ENCODE results near the gene UBTD2. TPM values are rescaled to one million over a fixed set of nuclear protein-coding genes. Genes with fewer than 3 reads are reported as not detected.

Gene UBTD2
- total and polyA plus RNA-seq, 2 experiments from 2014 or later, result 23.9 to 26.2 TPM

GRCh38 chr5:172280929-172281328 lies 2.6 kb downstream of the UBTD2 start:
- Histone ChIP-seq H3K4me3 (peak overlapping the region; percentile 89), H3K27ac (no peak overlapping the region), H3K4me1 (ENCODE audit: low read depth) (peaks cover 11% of the 10 kb centered on the region), H3K27me3 (no peaks in the 10 kb centered on the region), H3K36me3 (no peaks in the 10 kb centered on the region), H3K9me3 (ENCODE audit: low read depth) (no peaks in the 10 kb centered on the region)
- no peak for TF ChIP-seq CTCF (IDR thresholded peaks at IDR 0.05; ENCODE audit: low read depth, low read length)
- no peak for DNase-seq (ENCODE audit: low read depth in 1 of 2, low spot score in 1 of 2)

- H3K27me3 ChIP-seq, result no peaks in the 10 kb centered on the region
- H3K36me3 ChIP-seq, result no peaks in the 10 kb centered on the region
- H3K4me1 ChIP-seq (ENCODE audit: low read depth), result peaks cover 11% of the 10 kb centered on the region
- no peak for DNase-seq (ENCODE audit: low read depth in 1 of 2, low spot score in 1 of 2)
- no peak overlapping the region for H3K4me3 ChIP-seq
- H3K27ac ChIP-seq, result no peak overlapping the region
- no peak for TF ChIP-seq CTCF (IDR thresholded peaks at IDR 0.05; ENCODE audit: low read depth, low read length)
- H3K9me3 ChIP-seq (ENCODE audit: low read depth), result no peaks in the 10 kb centered on the region
Observed at GRCh38 chr5:172280317-172280716, 3.2 kb downstream of the UBTD2 start.

- H3K4me1 ChIP-seq (ENCODE audit: low read depth), result peaks cover 11% of the 10 kb centered on the region
- no peak overlapping the region for H3K27ac ChIP-seq
- no peaks in the 10 kb centered on the region for H3K9me3 ChIP-seq (ENCODE audit: low read depth)
- no peak overlapping the region for H3K4me3 ChIP-seq
- TF ChIP-seq CTCF (IDR thresholded peaks at IDR 0.05; ENCODE audit: low read depth, low read length), result no peak
- no peak for DNase-seq (ENCODE audit: low read depth in 1 of 2, low spot score in 1 of 2)
- H3K36me3 ChIP-seq, result no peaks in the 10 kb centered on the region
- H3K27me3 ChIP-seq, result no peaks in the 10 kb centered on the region
Observed at GRCh38 chr5:172278356-172278755, 5.2 kb downstream of the UBTD2 start.

GRCh38 chr5:172276214-172276613 lies 7.3 kb downstream of the UBTD2 start:
- H3K36me3 ChIP-seq, result no peaks in the 10 kb centered on the region
- no peaks in the 10 kb centered on the region for H3K9me3 ChIP-seq (ENCODE audit: low read depth)
- H3K27ac ChIP-seq, result no peak overlapping the region
- no peaks in the 10 kb centered on the region for H3K27me3 ChIP-seq
- TF ChIP-seq CTCF (IDR thresholded peaks at IDR 0.05; ENCODE audit: low read depth, low read length), result no peak
- peaks cover under 1% of the 10 kb centered on the region for H3K4me1 ChIP-seq (ENCODE audit: low read depth)
- DNase-seq (ENCODE audit: low read depth in 1 of 2, low spot score in 1 of 2), result peak in 1 of 2 donors; percentile 25
- H3K4me3 ChIP-seq, result no peak overlapping the region

GRCh38 chr5:172274951-172275753 lies 8.4 kb downstream of the UBTD2 start:
- no peaks in the 10 kb centered on the region for H3K27me3 ChIP-seq
- TF ChIP-seq CTCF (IDR thresholded peaks at IDR 0.05; ENCODE audit: low read depth, low read length), result no peak
- no peaks in the 10 kb centered on the region for H3K36me3 ChIP-seq
- DNase-seq (ENCODE audit: low read depth in 1 of 2, low spot score in 1 of 2), result peak in 1 of 2 donors; percentile 77
- H3K9me3 ChIP-seq (ENCODE audit: low read depth), result no peaks in the 10 kb centered on the region
- no peak overlapping the region for H3K27ac ChIP-seq
- no peaks in the 10 kb centered on the region for H3K4me1 ChIP-seq (ENCODE audit: low read depth)
- H3K4me3 ChIP-seq, result no peak overlapping the region

All from cardiac muscle cell (in vitro differentiated cells and primary cell).